NOMO-1 (cell line): ENCODE measurements around the gene KCTD5.
"Not testable (repeated sequence)": the region's sequence is repeated elsewhere in the genome, so short reads cannot be mapped to it uniquely, and the experiment has no call there.

Experiments used
- DNase-seq, 2 experiments: peaks; one replicate each; lab custom pipeline; 2025; ENCODE audit not compliant: unreplicated experiment in 2 of 2; lab: John Stamatoyannopoulos, UW

Gene KCTD5

GRCh38 chr16:2696601-2697250, 14.4 kb downstream of the KCTD5 start:
- not testable (repeated sequence) for DNase-seq

GRCh38 chr16:2697401-2697948, 15.2 kb downstream of the KCTD5 start:
- DNase-seq, result no peak

GRCh38 chr16:2698103-2698870, 16.0 kb downstream of the KCTD5 start:
- DNase-seq, result no peak

GRCh38 chr16:2698965-2699750, 16.8 kb downstream of the KCTD5 start:
- no peak for DNase-seq

- no peak for DNase-seq
Observed at GRCh38 chr16:2699791-2700600, 17.7 kb downstream of the KCTD5 start.

- no peak for DNase-seq
Observed at GRCh38 chr16:2700786-2701185, 18.5 kb downstream of the KCTD5 start.

- no peak for DNase-seq
Observed at GRCh38 chr16:2701272-2701671, 18.9 kb downstream of the KCTD5 start.

- DNase-seq, result no peak
Observed at GRCh38 chr16:2701713-2702437, 19.6 kb downstream of the KCTD5 start.

GRCh38 chr16:2702438-2702825, 20.1 kb downstream of the KCTD5 start:
- no peak for DNase-seq

- no peak for DNase-seq
Observed at GRCh38 chr16:2702871-2703745, 20.8 kb downstream of the KCTD5 start.

GRCh38 chr16:2704166-2704982, 22.1 kb downstream of the KCTD5 start:
- DNase-seq, result no peak

- no peak for DNase-seq
Observed at GRCh38 chr16:2704983-2705275, 22.6 kb downstream of the KCTD5 start.

GRCh38 chr16:2705351-2705750, 23.0 kb downstream of the KCTD5 start:
- no peak for DNase-seq

- DNase-seq, result no peak
Observed at GRCh38 chr16:2706085-2706484, 23.8 kb downstream of the KCTD5 start.

GRCh38 chr16:2706611-2707311, 24.4 kb downstream of the KCTD5 start:
- DNase-seq, result no peak

GRCh38 chr16:2707368-2708289, 25.3 kb downstream of the KCTD5 start:
- no peak for DNase-seq

- DNase-seq, result no peak
Observed at GRCh38 chr16:2708290-2708639, 25.9 kb downstream of the KCTD5 start.
